GM21717 (cell line): Measurements from ENCODE around the gene MMP11.

Source experiments
- ATAC-seq: cut with Tn5 transposase; IDR thresholded peaks from one replicate; pipeline ENCODE4 v1.9.1; 2021; ENCODE audit warnings: mild to moderate bottlenecking, moderate library complexity; ENCODE audit not compliant: unreplicated experiment

The MMP11 gene

DNA sequence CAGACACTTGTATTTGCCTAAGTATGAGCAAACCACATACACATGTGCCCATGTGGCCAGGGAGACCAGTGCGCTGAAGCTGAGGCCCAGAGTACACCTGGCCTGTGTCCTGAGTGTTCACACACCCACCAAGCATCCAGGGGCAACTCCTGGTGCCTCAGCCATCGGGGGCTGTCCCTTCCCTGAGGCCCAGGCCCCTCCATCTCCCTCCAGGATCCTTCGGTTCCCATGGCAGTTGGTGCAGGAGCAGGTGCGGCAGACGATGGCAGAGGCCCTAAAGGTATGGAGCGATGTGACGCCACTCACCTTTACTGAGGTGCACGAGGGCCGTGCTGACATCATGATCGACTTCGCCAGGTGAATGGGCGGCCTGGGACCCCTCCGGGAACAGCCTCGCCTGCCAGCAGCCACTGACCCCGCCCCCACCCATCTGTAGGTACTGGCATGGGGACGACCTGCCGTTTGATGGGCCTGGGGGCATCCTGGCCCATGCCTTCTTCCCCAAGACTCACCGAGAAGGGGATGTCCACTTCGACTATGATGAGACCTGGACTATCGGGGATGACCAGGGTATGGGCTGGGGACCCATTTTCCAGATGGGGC lies 7.6 kb downstream of the MMP11 start:
- no peak for ATAC-seq

DNA sequence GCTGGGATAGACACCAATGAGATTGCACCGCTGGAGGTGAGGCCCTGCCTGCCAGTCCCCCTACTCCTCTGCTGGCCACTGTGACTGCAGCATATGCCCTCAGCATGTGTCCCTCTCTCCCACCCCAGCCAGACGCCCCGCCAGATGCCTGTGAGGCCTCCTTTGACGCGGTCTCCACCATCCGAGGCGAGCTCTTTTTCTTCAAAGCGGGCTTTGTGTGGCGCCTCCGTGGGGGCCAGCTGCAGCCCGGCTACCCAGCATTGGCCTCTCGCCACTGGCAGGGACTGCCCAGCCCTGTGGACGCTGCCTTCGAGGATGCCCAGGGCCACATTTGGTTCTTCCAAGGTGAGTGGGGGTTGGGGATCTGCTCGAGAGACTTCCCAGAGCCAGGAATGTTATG lies 8.4 kb downstream of the MMP11 start:
- no peak for ATAC-seq

DNA sequence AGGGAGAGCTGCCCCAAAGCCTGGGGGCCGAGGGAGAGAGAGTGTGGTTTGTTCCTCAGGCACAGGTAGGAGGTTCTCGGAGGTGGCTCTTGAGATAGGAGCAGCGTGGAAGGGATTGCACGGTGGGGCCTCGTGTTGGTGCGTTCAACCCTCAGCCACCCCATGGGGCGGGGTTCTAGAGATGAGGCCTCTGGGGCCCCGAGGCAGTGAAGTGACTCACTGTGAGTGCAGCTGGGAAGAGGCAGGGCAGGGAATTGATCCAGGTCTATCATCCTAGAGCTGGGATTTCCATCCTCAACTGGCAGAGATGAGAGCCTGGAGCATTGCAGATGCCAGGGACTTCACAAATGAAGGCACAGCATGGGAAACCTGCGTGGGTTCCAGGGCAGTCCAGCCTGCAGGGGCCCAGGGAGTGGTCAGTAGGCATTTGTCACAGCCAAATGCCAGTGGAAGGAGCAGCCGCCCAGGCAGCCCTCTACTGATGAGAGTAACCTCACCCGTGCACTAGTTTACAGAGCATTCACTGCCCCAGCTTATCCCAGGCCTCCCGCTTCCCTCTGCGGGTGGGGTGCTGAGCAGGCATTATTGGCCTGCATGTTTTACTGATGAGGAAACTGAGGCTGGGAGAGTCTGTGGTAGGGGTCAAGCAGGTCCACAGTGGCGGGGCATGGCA lies 9.0 kb downstream of the MMP11 start:
- ATAC-seq = no peak

DNA sequence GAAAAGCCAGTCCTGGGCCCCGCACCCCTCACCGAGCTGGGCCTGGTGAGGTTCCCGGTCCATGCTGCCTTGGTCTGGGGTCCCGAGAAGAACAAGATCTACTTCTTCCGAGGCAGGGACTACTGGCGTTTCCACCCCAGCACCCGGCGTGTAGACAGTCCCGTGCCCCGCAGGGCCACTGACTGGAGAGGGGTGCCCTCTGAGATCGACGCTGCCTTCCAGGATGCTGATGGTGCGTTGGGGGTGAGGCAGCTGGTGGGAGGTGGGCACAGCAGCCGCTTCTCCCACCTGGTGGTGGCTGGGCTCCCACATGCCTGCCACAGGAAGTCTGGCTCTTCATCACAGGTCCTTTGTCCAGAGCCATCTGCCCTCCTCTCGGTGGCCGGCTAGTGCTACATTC lies 9.6 kb downstream of the MMP11 start:
- ATAC-seq = no peak

DNA sequence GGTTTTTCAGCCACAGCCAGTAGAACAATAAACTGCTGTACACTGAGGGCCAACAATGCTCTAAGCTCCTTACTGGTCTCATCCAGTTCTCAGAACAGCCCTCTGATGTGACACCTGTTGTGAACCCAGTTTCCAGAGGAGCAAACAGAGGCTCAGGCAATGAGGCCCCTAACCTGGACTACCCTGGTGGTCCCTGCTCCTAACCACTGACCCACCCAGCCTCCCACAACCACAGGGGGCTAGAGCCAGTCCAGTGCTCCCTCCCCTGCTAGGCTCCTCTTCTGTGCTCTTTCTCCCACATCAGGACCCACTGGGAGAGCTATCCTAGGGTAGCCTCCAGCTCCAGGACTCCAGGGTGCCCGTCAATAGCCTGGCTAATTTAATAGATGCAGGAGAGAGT lies 10.1 kb downstream of the MMP11 start:
- no peak for ATAC-seq

DNA sequence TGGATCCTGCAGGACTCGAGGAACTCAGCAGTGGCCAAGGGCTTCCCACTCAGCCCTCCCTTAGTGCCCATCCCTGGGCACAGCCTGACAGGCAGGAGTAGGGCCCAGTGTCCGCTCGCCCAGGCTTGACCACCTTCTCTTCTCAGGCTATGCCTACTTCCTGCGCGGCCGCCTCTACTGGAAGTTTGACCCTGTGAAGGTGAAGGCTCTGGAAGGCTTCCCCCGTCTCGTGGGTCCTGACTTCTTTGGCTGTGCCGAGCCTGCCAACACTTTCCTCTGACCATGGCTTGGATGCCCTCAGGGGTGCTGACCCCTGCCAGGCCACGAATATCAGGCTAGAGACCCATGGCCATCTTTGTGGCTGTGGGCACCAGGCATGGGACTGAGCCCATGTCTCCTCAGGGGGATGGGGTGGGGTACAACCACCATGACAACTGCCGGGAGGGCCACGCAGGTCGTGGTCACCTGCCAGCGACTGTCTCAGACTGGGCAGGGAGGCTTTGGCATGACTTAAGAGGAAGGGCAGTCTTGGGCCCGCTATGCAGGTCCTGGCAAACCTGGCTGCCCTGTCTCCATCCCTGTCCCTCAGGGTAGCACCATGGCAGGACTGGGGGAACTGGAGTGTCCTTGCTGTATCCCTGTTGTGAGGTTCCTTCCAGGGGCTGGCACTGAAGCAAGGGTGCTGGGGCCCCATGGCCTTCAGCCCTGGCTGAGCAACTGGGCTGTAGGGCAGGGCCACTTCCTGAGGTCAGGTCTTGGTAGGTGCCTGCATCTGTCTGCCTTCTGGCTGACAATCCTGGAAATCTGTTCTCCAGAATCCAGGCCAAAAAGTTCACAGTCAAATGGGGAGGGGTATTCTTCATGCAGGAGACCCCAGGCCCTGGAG lies 10.9 kb downstream of the MMP11 start:
- no peak for ATAC-seq

DNA sequence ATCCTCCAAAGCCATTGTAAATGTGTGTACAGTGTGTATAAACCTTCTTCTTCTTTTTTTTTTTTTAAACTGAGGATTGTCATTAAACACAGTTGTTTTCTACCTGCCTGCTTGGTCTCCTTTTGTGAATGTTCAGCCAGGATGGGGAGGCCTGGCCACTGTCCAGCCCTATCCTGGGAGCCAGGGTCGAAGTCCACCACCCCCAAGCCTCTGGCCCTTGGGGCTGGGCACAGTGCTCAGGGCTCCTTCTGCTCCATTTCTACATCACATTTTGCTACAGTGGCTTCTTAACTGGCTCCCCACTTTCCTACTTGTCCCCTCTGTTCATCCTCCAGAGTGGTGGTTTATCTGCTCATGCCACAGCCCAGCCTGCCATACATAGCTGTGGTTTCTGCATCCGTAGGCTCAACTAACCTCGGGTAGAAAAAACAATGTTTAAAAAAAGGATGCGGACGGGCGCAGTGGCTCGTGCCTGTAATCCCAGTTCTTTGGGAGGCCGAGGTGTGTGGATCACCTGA lies 11.6 kb downstream of the MMP11 start:
- ATAC-seq = no peak

DNA sequence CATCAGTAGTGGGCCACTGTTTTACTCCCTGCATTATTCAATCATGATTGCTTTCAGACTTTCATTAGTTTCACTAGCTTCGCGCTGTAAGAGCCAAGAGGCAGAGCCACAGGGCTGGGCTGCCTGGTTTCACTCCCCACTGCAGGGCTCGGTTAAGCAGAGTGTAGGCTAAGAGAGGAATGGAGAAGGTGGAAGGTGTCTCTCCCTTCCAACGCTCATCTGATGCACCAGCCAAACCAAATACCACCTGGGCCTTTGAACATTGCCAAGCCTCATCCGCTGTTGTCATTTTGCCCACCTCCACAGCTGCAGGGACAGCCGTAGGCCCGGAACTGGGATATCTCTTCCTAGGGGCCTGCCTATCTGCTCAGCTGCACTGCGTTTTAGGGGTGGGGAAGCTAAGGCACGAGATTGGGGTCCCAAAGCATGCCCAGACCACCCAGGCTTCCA lies 13.6 kb downstream of the MMP11 start:
- peak; percentile 5 for ATAC-seq

DNA sequence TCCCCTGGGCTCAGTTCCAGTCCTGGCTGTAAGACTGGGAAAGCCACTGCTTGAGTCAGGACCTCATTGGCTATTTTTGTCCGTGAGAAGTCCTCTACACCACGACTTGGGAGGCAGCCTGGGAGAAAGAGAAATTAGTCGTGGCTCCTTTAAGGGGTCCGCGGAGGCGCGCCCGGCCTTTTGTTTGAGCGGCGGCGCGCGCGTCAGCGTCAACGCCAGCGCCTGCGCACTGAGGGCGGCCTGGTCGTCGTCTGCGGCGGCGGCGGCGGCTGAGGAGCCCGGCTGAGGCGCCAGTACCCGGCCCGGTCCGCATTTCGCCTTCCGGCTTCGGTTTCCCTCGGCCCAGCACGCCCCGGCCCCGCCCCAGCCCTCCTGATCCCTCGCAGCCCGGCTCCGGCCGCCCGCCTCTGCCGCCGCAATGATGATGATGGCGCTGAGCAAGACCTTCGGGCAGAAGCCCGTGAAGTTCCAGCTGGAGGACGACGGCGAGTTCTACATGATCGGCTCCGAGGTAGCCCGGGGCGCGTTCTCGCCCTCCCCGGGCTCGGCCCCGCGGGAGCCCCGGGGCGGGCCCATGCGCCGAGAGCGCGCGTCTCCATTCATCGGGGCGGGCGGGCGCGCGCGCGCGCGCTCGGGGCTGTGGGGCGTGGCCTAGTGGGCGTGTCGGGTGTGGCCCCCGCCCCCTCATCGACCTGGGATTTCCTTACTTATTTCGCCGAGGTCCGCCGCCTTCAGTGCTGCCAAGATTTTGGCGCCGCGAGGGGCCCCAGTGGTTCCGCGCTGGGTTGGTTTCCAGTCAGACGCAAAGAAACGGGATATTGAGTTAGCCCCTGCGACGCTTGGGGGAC lies 14.3 kb downstream of the MMP11 start, which contains the start of gene SMARCB1:
TSS of gene SMARCB1 (plus strand) at position 215 of the 848 bp plus-strand sequence. CDS start at position 419, 204 bp downstream.
- ATAC-seq = peak; percentile 44

DNA sequence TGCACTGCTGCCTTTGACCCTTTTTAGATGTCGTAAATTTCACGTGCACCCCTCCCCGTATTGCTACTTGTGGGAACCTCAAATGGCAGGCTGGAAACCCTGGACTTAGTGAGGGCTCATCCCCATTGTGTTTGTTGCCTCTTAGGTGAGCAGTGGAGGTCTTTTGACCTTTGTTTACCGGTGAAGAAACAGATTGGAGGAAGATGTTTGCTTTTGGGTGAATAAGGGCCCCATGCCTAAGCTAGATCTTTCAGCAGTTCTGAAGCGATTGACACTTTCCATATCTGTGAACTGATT lies 14.9 kb downstream of the MMP11 start:
- ATAC-seq = no peak

DNA sequence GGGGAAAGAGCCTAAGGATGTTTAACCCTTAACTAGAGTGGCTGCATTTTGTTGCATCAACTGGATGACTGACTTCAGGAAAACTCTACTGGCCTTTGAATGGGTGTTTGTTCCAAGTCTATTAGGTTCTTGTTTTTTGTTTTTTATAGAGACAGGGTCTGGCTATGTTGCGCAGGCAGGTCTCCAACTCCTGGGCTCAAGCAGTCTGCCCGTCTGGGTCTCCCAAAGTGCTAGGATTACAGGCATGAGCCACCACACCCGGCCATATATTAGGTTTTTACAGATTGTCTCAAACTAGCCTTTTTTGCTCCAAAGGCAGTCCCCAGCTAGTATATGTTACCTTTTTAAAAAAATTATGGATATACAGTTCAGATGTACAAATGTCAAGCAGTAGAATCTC lies 15.3 kb downstream of the MMP11 start:
- ATAC-seq = no peak

DNA sequence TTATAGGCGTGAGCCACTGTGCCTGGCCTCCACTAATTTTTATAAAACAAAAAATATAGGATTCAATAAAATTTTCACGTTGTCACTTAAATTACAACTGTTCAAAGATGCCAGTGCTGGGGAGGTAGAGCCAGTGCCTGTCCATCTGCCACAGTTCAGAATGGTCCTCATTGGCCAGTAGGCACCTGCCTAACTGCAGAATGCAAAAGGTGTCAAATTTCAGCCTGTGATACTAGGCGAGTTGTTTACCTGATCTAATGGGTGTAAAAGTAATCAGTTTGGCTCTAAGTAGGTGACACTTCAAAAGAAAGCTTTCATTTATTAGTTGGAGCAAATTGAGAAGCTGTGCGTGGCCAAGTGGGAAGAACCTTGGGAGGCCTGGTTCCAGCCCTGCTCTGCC lies 16.5 kb downstream of the MMP11 start:
- no peak for ATAC-seq

DNA sequence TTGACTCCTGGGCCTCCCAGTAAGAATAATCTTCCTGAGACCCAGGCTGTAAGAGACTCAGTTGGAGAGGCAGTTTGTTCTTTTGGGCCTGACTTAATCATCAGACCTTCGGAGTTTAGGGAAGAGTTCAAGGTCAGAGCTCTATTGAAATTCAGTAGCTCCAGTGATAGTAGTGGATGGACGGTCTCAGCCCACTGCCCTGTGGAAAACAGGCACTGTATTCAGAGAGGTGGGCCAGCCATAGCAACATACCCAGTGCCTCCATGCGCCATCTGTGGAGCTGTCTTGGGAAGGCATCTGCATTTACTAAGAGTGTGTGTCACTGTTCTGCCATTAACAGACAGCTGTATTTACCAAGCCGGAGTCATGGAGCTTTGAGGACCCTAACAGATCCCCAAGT lies 17.0 kb downstream of the MMP11 start:
- no peak for ATAC-seq

DNA sequence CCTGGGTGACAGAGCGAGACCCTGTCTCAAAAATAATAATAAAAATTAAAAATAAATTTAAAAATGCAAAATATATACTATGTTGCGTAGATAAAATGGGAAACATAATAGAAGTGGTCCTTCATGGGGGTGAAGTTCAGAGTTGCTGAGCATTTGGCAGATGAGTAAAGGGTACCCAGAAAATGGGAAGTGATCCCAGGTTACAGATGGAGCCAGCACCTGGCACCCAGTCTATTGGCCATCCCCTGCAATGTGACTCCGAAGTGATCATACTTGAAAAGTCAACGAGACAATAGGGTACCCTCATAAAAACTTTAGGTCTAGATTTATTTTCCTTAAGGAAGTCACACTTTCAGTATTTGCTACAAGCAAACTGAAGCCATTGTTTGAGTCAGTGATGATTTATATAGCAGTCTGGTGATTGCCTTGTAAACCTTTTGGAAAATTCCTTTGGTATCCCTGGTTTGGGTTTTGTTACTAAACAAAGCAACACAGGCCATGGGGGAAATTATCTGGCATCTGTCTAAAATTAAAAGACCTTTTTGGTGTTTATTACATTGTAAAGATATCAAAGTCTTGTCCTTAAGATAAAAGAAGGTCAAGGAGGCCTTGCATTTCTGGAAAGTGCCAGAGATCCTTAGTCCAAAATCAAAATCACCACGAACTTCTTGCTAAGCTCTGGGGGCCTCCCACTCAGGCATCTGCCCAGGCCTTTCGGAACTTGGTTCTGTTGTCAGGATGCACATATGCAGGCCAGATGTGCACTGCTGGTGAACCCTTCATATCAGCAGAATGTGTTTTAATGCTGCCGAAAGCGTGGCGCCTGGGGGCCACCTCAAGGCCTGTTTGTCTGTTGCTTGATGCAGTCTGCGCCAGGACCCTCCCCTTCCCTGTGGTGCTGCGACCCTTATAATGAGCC lies 18.4 kb downstream of the MMP11 start:
- ATAC-seq = no peak

DNA sequence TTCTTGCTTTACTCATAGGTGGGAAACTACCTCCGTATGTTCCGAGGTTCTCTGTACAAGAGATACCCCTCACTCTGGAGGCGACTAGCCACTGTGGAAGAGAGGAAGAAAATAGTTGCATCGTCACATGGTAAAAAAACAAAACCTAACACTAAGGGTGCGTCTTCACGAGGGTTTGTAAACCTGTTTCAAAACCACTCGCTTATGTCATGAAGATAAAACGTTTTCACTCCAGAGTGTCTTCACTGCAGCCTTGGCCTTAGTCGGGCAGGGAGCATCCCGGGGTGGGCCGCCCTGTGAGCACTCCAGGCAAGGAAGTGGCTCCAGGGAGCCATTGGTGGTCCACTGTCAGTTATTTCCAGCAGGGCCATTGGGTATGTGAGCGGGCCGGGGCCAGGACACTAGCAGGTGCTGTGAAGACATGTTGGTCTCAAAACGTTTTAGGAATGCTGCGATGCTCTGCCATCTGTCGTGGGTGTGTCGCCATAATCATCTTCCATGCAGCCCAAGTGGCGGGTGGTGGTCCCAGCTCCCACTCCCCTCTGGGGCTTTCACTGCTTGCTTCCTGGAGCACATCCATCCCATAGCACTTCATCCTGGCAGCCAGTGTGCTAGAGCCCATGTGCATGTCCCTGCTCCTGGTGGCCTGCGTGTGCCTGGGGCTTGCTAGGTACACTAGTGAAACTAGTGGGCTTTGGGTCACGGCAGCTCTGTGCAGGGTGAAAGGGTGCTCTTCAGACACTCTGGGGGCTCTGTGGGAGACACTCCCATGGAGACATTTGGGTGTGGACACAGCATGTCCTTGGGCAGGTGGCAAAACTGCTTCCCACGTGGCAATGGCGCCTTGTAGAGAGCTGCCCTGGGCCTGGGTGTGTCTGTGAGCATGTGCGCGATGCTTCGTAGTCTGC lies 19.3 kb downstream of the MMP11 start:
- no peak for ATAC-seq

DNA sequence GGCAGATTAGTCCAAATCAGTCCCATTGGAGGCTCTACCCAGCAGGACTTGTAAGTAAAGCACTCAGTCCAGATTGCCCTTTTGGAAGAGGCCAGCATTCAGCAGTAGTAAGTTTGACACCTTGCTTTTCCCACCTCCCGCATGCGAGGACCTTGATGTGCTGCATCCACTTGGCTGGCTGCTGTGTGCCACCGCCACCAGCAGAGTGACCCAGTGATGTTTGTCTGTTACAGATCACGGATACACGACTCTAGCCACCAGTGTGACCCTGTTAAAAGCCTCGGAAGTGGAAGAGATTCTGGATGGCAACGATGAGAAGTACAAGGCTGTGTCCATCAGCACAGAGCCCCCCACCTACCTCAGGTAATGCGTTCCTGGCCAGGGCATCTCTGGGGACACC lies 20.7 kb downstream of the MMP11 start:
- no peak for ATAC-seq

DNA sequence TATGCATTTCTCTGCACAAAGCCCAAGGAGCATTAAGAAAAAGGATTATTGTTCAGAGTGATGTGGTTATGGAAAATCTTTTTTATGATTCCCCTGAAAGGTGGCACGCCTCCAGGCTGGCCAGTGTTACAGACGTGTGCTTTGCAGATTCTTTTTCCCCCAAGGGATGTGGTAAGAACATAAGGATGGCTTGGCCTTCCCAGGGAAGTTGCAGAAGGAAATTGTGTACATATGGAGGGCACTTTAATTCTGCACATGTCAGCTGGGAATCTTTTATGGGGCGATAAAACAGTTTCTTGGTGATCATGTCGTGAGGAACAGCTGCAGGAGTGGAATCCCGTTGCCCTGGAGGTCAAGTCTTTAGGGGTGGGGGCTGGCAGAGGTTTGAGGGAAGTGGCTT lies 23.8 kb downstream of the MMP11 start:
- no peak for ATAC-seq

DNA sequence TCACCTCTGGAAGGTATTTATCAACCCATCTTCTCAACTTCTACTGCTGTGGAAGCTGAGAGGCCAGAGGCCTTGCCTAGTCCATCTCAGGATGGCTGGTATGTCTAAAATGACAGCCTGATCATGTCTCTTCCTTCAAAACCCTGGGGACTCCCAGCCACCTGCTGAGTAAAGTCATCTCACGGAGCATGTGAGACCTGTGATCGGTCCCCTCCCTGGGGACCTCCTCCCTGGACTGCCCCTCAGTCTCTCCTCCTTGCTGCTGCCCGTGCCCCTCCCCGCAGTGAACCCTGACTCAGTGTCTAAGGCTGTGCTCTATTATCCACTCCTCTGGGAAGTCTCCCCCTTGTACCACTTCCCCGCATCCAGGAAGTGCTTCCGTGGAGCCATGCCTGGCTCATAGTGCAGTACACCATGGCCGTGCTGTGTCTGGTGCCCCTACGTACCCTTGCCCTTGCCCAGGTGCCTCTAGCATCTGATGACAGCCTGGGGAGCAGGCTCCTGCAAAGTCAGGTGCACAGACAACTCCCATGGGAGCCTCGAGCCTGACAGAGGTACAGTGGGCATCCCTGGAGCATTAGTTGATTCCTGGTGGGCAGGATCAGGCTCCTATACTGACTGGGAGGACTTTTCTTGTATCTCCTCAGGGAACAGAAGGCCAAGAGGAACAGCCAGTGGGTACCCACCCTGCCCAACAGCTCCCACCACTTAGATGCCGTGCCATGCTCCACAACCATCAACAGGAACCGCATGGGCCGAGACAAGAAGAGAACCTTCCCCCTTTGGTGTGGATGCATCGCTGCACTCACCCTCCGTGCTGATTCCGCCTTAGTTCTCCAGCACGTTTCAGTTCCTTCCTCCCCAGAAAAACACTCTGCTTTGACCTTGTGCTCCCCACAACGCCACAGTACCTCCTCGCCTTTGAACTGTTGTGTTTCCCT lies 27.9 kb downstream of the MMP11 start:
- peak; percentile 33 for ATAC-seq
